HUES48 (cell line): ENCODE data around the gene CLDN8.

Experiments used
- H3K27ac ChIP-seq: one replicate; pipeline ENCODE4 v1.7.0; 2013; ENCODE audit warnings: low read depth, low read length, inconsistent platforms
- H3K27me3 ChIP-seq: 2 replicates; pipeline ENCODE4 v1.6.1; 2013; ENCODE audit warnings: mild to moderate bottlenecking, low read length; ENCODE audit not compliant: control insufficient read depth, insufficient read depth
- H3K36me3 ChIP-seq: 2 replicates; pipeline ENCODE4 v1.6.1; 2013; ENCODE audit warnings: low read length; ENCODE audit not compliant: control insufficient read depth, insufficient read depth
- H3K4me1 ChIP-seq: 2 replicates; pipeline ENCODE4 v1.6.1; 2013; ENCODE audit warnings: mild to moderate bottlenecking, low read length; ENCODE audit not compliant: control insufficient read depth, insufficient read depth
- H3K4me3 ChIP-seq: 2 replicates; pipeline ENCODE4 v1.5.1; 2013; ENCODE audit warnings: mild to moderate bottlenecking, low read depth, low read length
- H3K9ac ChIP-seq: 2 replicates; pipeline ENCODE4 v1.6.1; 2013; ENCODE audit warnings: mild to moderate bottlenecking, low read depth, low read length, moderate library complexity
- H3K9me3 ChIP-seq: 2 replicates; pipeline ENCODE4 v1.6.1; 2013; ENCODE audit warnings: low read length; ENCODE audit not compliant: control insufficient read depth, insufficient read depth

The CLDN8 gene

DNA sequence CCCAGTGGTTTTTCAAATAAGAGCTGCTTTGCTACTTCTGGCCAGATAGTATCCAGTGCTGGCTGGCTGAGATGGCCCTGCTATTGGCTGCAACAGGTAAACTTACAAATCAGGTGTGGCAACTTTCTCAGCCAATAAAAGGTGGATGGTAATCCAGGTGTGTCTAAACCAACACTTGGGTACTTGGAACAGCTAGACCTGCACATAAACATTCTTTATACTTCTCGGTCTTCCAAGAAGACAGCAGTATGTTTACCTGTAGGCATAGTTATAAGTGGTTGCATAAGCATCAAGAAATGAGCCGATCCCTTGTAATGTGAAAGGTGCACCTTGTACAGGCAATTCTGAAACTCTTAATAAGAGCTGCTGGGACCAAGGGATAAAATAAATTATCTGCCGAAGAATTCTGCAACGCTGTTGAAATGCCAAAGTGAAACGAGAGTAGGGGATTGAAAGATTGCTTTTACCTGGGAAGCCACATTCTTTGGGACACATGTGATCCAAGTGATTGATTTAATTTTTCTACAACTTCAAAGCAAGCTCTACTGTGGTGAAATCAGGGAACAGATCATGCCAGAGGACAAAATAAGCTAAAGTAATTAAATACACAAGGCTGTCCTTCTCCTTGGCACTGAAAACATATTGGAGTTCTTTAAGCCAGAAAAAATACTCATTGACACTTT lies at the start of gene CLDN8:
CLDN8 (minus strand) TSS at position 57 of the 683 bp plus-strand sequence. CDS start 172 bp downstream, outside the sequence.
- Histone ChIP-seq H3K9me3 (no peaks in the 10 kb centered on the region), H3K9ac (no peak within 1 kb of the TSS), H3K4me1 (no peaks in the 10 kb centered on the region), H3K27me3 (no peaks in the 10 kb centered on the region), H3K27ac (no peak within 1 kb of the TSS), H3K4me3 (no peak within 1 kb of the TSS), H3K36me3 (no peaks in the 10 kb centered on the region)

DNA sequence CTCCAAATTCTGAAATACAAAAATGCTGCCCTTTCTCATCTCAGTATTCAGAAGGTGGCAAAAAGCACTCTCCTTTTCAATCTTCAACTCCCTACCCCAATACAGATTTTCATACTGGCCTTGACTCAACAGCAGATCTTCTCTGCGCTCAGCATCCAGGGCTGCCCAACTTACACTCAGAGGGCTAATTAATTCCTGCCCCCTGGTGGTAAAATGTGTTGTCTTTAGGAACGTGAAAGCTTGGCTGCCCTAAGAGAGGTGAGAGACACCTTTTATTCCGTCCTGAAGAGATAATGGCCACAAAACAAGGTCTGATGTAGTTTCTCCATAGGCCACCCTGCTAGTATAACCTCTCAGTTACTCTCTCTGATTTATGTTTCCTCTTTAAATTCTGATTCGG lies 41.9 kb upstream of the CLDN8 start:
- Histone ChIP-seq H3K27me3 (no peaks in the 10 kb centered on the region), H3K9me3 (no peaks in the 10 kb centered on the region), H3K36me3 (no peaks in the 10 kb centered on the region), H3K4me1 (no peaks in the 10 kb centered on the region), H3K9ac (no peak overlapping the region), H3K27ac (no peak overlapping the region), H3K4me3 (no peak overlapping the region)

DNA sequence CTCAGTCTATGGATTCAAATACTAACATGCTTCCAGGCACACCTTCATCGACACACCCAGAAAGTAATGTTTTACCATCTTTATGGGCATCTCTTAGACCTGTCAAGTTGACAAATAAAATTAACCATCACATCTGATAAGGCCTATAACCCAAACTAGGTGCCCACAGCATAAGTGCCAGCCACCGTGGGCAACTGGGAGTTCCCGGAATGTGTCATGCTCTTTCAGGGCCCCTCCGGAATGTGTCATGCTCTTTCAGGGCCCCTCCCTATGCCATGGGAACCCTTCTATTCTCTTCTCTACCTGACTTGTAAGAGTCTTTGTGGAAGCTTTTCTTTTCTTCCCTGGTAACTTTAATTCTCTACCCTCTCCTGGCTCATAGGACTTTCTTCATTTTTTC lies 40.2 kb upstream of the CLDN8 start:
- no peaks in the 10 kb centered on the region for H3K9me3 ChIP-seq
- no peaks in the 10 kb centered on the region for H3K4me1 ChIP-seq
- no peaks in the 10 kb centered on the region for H3K36me3 ChIP-seq
- no peaks in the 10 kb centered on the region for H3K27me3 ChIP-seq
- no peak overlapping the region for H3K4me3 ChIP-seq
- no peak overlapping the region for H3K27ac ChIP-seq
- H3K9ac ChIP-seq, result no peak overlapping the region

DNA sequence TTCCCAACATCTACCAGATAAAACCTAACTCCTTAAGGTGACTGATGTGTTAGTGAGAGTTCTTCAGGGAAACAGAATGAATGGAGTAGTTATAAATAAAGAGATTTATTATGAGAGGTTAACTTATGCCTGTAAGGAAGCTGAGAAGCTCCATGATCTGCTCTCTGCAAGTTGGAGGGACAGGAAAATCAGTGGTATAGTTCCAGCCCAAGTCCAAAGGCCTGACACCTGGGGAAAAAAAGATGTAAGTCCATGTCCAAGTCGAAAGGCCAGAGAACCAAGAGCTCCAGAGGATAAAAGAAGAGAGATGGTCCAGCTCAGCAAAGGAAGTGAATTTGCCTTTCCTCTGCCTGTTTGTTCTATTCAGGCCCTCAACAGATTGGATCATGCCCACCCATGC lies 39.8 kb upstream of the CLDN8 start:
- Histone ChIP-seq H3K4me3 (no peak overlapping the region), H3K27me3 (no peaks in the 10 kb centered on the region), H3K4me1 (no peaks in the 10 kb centered on the region), H3K9me3 (no peaks in the 10 kb centered on the region), H3K9ac (no peak overlapping the region), H3K27ac (no peak overlapping the region), H3K36me3 (no peaks in the 10 kb centered on the region)

DNA sequence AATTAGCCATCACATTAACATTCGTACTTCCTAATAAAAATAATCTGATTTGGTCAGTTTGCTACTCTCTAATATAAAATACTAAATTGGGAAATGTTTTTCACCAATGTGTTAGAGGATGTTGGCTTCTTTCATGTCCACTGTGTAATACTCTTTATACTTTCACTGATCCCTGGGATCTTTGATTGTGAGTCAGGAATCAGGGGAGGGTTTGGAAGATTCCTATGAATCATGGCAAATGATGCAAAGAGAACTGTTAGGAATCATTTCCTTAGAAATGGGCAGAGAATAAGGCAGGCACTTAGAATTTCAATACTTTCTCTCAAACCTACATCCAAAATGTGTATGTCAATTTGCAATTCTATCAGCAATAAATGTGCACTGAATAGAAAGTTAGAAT lies 35.9 kb upstream of the CLDN8 start:
- Histone ChIP-seq H3K9me3 (no peaks in the 10 kb centered on the region), H3K27me3 (no peaks in the 10 kb centered on the region), H3K36me3 (no peaks in the 10 kb centered on the region), H3K4me3 (no peak overlapping the region), H3K27ac (no peak overlapping the region), H3K9ac (no peak overlapping the region), H3K4me1 (no peaks in the 10 kb centered on the region)

DNA sequence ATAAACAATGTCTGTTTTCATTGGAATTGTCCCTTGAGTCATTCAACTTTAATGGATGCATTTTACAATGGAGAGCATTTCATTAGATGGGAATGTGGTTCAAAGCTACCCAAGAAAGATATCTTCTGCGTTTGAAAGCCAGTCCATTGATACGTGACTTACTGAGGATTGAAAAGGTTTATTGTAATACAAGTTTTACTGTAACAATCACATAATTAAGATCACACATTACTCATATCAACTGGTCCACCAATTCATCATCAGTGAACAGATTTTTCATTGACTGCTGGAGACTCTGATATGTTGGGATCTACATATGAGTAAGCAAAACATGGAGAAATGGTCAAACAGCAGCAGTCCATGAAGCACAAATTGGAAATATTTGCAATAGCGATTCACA lies 34.0 kb upstream of the CLDN8 start:
- Histone ChIP-seq H3K4me3 (no peak overlapping the region), H3K4me1 (no peaks in the 10 kb centered on the region), H3K27me3 (no peaks in the 10 kb centered on the region), H3K36me3 (no peaks in the 10 kb centered on the region), H3K27ac (no peak overlapping the region), H3K9me3 (no peaks in the 10 kb centered on the region), H3K9ac (no peak overlapping the region)

DNA sequence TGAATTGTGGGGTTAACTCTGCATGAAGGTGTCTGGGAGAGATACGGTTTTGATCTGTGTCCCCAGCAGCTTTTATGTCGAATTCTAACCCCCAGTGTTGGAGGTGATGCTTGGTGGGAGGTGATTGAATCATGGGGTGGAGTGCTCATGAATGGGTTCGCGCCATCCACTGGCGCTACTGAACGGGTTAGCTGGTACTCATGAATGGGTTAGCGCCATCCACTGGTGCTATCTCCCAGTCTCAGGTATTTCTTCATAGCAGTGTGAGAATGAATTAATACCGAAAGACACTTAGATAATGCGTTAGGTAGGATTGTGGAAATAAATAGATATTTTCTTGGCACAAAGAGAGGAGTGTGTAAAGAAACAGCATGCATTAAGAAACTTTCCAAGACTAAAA lies 32.9 kb upstream of the CLDN8 start:
- Histone ChIP-seq H3K4me1 (no peaks in the 10 kb centered on the region), H3K27me3 (no peaks in the 10 kb centered on the region), H3K9me3 (no peaks in the 10 kb centered on the region), H3K4me3 (no peak overlapping the region), H3K9ac (no peak overlapping the region), H3K27ac (no peak overlapping the region), H3K36me3 (no peaks in the 10 kb centered on the region)

DNA sequence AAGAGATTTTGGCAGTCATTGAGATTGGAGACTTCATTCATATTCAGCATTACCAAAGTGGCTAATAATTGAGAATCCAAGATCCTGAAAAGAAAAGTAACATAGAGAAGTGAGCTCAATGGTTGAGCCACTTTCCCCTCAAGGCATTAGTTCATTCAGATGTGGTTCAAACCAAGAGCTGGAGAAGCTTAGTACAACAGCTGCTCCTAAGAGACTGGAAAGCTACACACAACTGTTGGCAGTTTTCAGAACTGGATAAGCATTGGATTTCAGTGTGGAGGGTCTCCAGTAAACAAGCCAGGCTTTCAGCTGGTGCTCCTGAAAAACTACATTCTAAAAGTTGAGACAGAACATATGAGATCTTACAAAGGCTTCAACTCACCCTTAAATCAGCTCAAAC lies 29.2 kb upstream of the CLDN8 start:
- no peaks in the 10 kb centered on the region for H3K9me3 ChIP-seq
- no peaks in the 10 kb centered on the region for H3K4me1 ChIP-seq

DNA sequence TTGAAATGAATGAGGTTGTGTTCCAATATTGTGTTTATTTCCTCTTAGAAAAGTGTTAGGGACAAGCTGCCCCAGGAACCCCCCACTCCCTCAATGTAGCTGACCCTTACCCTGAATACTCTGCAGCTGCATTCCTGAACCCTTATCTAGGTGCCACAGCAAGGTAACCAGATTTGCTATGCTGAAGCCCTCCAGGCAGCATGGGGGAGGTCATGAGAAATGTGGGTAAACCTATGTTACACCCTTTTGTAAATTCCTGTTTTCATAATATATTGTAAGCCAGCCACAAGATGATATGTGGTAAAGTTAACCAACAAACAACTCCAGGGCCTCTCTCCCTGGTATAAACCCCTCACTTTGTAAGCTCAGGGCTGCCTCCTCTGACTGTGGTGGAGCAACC lies 27.8 kb upstream of the CLDN8 start:
- no peaks in the 10 kb centered on the region for H3K36me3 ChIP-seq
- no peaks in the 10 kb centered on the region for H3K27me3 ChIP-seq
- H3K4me1 ChIP-seq, result no peaks in the 10 kb centered on the region
- no peak overlapping the region for H3K4me3 ChIP-seq
- no peak overlapping the region for H3K27ac ChIP-seq
- H3K9ac ChIP-seq, result no peak overlapping the region
- no peaks in the 10 kb centered on the region for H3K9me3 ChIP-seq

More for the DNA sequence above, 29.2 kb upstream of the CLDN8 start:
- Histone ChIP-seq H3K27me3 (no peaks in the 10 kb centered on the region), H3K4me3 (no peak overlapping the region), H3K27ac (no peak overlapping the region), H3K36me3 (no peaks in the 10 kb centered on the region), H3K9ac (no peak overlapping the region)

DNA sequence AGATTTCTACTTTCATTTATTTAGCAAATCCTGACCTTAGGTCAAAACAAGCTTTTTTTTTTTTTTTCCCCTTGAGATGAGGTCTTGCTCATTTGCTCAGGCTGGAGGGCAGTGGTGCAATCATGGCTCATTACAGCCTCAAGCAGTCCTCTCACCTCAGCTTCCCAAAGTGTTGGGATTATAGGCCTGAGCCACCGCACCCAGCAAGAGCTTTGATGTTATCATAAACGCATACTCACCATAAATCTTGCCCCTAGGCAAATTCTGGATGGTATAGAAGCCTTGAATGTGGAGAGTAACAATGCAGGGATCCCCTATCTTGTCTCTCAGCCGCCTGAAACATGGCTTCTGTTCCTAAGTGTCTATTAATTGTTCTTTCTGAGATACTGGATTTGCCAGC lies 24.8 kb upstream of the CLDN8 start:
- Histone ChIP-seq H3K36me3 (no peaks in the 10 kb centered on the region), H3K9ac (no peak overlapping the region), H3K27ac (no peak overlapping the region), H3K27me3 (no peaks in the 10 kb centered on the region), H3K4me3 (no peak overlapping the region), H3K4me1 (no peaks in the 10 kb centered on the region), H3K9me3 (no peaks in the 10 kb centered on the region)

DNA sequence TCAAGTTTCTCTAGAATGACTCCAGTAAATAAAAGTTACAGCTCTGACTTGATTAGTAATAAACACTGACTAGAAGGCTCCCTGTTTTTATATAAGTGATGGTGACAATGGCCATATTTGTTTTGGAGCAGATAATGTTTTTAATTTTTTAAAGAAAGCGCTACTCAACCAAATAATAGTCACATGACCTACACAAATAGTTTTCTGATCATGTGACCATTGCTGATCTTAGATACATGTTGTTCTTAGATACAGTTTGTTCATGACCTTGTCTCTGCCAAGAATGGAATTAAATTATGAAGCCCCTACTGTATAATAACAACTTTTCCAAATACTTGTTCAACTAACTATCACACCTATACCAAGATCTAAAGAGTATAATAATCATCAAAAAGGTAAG lies 22.3 kb upstream of the CLDN8 start:
- Histone ChIP-seq H3K9me3 (no peaks in the 10 kb centered on the region), H3K27ac (no peak overlapping the region), H3K4me3 (no peak overlapping the region), H3K36me3 (no peaks in the 10 kb centered on the region), H3K4me1 (no peaks in the 10 kb centered on the region), H3K27me3 (no peaks in the 10 kb centered on the region), H3K9ac (no peak overlapping the region)

DNA sequence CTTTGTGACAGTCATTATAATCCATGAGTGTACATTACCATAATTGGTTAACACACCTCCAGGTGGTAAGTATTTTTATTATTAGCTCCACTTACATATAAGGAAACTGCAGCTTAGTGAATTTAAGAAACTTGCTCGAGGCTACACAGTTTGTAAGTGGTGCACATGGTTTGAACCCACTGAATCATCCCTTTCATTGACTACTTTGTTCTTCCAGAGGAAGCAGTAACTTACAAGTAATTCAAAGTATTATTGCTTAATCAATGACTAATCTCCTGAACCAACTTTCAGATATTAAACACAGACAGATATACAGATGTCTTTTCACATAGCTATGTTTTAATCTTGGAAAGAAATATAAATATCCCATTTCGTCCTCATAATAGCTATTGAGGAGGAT lies 18.7 kb upstream of the CLDN8 start:
- no peaks in the 10 kb centered on the region for H3K36me3 ChIP-seq
- H3K9ac ChIP-seq, result no peak overlapping the region
- H3K27ac ChIP-seq, result no peak overlapping the region
- H3K4me3 ChIP-seq, result no peak overlapping the region
- H3K27me3 ChIP-seq, result no peaks in the 10 kb centered on the region
- H3K4me1 ChIP-seq, result no peaks in the 10 kb centered on the region
- no peaks in the 10 kb centered on the region for H3K9me3 ChIP-seq
